SK-N-SH (cell line): ENCODE measurements around the gene SP9.

Source experiments
- EP300 ChIP-seq, 2 experiments: IDR thresholded peaks; 2 replicates each; pipeline versions ENCODE4 v1.4.0 to v1.6.1; 2012; ENCODE audit warnings: borderline replicate concordance in 1 of 2, low read depth in 1 of 2, low read length in 1 of 2
- EZH2phosphoT487 ChIP-seq: fragments of 200-600 bp; sonication (generic); IDR thresholded peaks from 2 replicates; pipeline ENCODE4 v1.6.1; 2017; ENCODE audit warnings: low read depth, mixed run types, mild to moderate bottlenecking, antibody characterized with exemption, moderate library complexity, borderline replicate concordance
- MXI1 ChIP-seq: IDR thresholded peaks from 2 replicates; pipeline ENCODE4 v1.6.1; 2012; ENCODE audit warnings: mild to moderate bottlenecking, low read depth, low read length, improper control_type of control experiment
- NRF1 ChIP-seq: IDR thresholded peaks from 2 replicates; pipeline ENCODE4 v1.6.1; 2012; ENCODE audit warnings: low read depth, mild to moderate bottlenecking, low read length
- POLR2AphosphoS5 ChIP-seq: IDR thresholded peaks from 2 replicates; pipeline ENCODE4 v1.6.1; 2012; ENCODE audit warnings: low read depth, low read length
- TCF12 ChIP-seq: IDR thresholded peaks from 2 replicates; pipeline ENCODE4 v1.4.0; 2012
- TF ChIP-seq, protein P1 (sequence below): fragments of 200-600 bp; sonication (generic); IDR thresholded peaks from 2 replicates; pipeline ENCODE4 v1.6.1; 2017; ENCODE audit warnings: antibody characterized with exemption, mild to moderate bottlenecking, moderate library complexity

DNA sequence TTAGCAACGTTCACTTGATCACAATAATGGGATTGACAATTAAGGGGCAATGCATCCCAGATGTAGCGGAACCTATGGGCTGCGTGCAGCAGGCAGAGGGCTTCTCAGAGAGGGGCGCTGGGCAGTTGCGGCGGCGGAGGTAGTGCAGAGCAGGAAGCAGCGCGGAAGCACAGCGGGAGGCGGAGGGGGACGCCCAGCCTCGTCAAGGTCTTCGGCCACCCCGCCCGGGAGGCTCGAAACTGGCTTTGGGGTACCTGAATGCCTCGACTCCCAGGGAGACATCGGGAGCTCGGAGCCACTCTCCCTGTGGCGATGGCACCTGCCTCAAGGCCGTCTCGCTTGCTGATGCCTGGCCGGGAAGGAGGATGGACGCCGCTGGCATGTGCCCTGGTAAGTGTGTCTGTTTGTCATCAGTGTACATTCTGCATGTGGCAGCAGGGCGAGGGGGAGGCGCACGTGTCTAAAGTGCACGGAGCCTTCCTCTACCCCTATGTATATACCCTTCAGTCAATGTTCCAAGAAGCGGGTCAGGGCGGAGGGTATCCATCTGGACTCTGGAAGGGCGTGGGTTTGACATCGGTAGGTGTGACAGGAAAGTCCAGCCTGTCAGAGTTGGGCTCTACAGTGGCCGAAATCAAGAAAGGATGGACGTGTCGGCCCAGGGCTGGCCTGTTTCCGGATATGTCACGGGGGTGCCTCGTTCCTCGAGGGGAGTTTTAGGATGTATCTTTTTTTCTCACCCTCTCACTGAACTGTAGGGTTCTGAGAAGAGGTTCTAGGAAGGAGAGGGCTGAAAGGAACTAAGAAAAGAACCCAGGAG lies 7.5 kb upstream of the SP9 start:
- TF ChIP-seq, protein P1, sequence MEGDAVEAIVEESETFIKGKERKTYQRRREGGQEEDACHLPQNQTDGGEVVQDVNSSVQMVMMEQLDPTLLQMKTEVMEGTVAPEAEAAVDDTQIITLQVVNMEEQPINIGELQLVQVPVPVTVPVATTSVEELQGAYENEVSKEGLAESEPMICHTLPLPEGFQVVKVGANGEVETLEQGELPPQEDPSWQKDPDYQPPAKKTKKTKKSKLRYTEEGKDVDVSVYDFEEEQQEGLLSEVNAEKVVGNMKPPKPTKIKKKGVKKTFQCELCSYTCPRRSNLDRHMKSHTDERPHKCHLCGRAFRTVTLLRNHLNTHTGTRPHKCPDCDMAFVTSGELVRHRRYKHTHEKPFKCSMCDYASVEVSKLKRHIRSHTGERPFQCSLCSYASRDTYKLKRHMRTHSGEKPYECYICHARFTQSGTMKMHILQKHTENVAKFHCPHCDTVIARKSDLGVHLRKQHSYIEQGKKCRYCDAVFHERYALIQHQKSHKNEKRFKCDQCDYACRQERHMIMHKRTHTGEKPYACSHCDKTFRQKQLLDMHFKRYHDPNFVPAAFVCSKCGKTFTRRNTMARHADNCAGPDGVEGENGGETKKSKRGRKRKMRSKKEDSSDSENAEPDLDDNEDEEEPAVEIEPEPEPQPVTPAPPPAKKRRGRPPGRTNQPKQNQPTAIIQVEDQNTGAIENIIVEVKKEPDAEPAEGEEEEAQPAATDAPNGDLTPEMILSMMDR = no peak
- TF ChIP-seq TCF12 (no peak), NRF1 (no peak), MXI1 (peak; percentile 66), POLR2AphosphoS5 (no peak), EP300 (IDR thresholded peaks at IDR 0.05; ENCODE audit: borderline replicate concordance in 1 of 2, low read depth in 1 of 2, low read length in 1 of 2) (no peak), EZH2phosphoT487 (no peak; the same call in 1 of the 2 replicates)
